Right ventricle myocardium superior (tissue), 1 donor: Measurements from ENCODE around the gene CTNNA2. TPM values are rescaled to one million over a fixed set of nuclear protein-coding genes. Genes with fewer than 3 reads are reported as not detected.

Experiments
- ATAC-seq: fragments of 200-7000 bp; cut with Tn5 transposase; one replicate; pipeline ENCODE4 v1.9.1; 2020; ENCODE audit warnings: mild to moderate bottlenecking; ENCODE audit not compliant: poor library complexity
- DNase-seq: peaks from one replicate; pipeline ENCODE4 v3.0.0-alpha.2; 2020
- intact Hi-C: fragments of 100-400 bp; cut with DNase I; formaldehyde crosslinking; loops from one replicate; pipeline ENCODE4 v1.11.2; 2022
- total RNA-seq: library from RNA; stranded (reverse); fragmentation: NEBNext Ultra II Directional; extraction: Animal tissue kit (Norgen Biotek cat#: 25700); gene quantifications from one replicate; pipeline ENCODE4 v1.2.1, GENCODE V29; 2021
- donor health status: DM: no; HTN: yes; CAD: no; lungs with severe emphysema.

The CTNNA2 gene
- total RNA-seq, 1 donor from 2014 or later: not detected

DNA sequence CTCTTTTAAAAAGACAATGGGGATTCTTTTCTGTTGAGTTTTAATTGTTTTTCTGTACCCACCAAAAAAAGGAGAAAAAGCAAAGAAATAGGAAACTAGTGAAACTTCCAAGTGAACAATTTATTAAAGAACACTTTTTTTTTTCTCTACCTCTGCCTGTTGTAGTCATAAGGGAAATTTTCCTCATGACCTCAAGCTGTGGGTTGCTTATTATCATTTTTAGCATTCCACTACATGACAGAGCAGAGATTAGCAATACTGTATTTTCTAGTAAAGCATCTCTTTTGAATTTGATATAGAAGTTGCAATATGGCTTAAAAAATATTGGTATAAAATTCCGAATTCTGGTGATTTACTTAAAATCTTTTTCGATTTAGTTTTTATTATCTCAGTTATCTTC lies 879.6 kb downstream of the CTNNA2 start:
- no peak for ATAC-seq
- no peak for DNase-seq
- intact Hi-C loops: no loop called here

DNA sequence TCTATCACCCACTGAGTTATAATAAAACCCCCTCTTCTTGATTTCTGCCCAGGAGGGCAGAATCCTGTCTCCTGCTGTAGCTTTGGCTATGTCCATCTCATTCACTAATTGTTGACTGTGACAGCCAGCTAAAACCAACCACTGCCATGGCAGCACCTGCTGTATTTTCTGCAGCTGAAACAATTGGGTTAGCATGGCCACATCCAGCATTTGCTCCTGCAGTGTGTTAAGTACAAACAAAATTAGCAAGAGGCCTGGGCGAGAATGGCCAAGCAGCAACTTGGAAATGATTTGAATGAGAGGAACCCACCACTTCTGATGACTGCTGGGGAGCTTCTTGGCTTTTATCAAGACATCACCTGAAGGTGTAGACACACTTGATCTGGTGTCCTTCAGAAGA lies 881.1 kb downstream of the CTNNA2 start:
- ATAC-seq (no peak), DNase-seq (no peak)
- intact Hi-C loops: no loop called here

DNA sequence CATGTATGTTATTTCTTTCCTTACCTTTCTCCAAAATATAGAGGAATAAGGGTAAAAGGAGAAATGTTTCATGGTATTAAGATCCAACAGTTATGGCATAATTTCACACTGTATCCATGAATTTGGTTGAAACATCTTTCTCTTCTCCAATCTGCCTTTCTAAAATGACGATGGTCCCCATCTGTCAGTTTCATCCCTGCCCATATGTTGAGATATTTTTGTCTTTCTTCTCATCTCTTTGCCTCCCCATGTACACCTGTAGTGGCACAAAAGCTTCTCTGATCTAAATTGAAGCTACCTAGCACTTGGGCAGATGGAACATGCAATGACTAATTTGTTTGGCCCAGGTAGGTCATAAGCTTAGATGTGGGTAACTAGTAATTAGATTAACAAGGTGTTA lies 882.4 kb downstream of the CTNNA2 start:
- DNase-seq: no peak
- ATAC-seq: no peak
- intact Hi-C loops: no loop called here

DNA sequence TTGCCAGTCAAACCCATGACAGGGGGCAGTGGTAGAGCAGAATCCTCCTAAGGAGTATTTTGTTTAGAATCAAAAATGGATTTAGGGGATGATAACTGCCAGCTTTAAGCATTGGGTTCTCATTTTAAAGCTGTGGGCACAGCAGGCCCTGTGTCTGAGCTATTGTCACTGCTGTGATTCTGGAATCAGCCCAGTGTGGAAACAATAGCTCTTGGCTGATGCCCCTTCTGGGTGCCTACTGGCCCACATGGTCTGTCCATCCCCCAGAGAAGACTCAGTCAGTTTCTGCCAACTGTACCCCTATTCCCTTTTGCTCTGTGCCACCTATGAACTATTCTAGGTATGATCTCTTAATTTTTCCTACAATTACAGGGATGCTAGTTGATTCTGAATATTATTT lies 883.4 kb downstream of the CTNNA2 start:
- no peak for DNase-seq
- intact Hi-C loops: no loop called here
- ATAC-seq: no peak

DNA sequence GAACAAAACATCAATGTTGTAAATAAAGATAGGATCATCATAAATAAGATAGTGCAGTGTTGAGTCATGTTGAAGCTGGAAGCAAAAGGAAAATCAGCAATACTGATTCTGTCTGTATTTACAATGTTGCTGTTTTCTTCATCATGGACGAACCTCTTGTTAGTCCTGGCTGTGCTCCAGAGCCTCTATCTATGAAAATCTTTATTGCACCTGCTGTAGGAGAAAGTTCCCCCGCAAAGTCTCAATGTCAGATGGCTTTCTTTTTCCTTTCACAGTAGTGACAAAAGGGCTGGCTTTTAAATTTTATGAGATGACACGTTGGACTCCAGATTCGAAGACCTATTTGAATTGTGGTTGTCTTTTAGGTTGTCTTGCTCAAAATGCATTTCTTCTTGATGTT lies 890.2 kb downstream of the CTNNA2 start:
- ATAC-seq: no peak
- no peak for DNase-seq
- intact Hi-C loops: no loop called here

DNA sequence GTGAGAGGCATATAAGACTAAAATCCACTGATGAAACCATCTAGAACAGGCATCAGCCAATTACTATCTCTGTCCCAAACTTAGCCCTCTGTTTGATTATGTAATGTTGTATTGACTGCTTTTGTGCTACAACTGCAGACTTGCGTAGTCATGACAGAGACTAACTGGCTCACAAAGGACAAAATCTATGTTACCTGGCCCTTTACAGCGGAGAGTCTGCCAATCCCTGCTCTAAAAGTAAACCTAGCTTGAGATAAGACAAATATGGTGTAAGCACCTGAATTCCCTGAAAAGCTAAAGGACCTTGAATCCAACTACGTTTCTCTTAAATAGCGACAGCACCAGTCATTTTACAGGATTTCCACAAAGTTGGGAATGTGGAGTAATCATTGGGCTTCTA lies 894.5 kb downstream of the CTNNA2 start:
- DNase-seq (no peak), ATAC-seq (no peak)
- intact Hi-C loops: no loop called here

DNA sequence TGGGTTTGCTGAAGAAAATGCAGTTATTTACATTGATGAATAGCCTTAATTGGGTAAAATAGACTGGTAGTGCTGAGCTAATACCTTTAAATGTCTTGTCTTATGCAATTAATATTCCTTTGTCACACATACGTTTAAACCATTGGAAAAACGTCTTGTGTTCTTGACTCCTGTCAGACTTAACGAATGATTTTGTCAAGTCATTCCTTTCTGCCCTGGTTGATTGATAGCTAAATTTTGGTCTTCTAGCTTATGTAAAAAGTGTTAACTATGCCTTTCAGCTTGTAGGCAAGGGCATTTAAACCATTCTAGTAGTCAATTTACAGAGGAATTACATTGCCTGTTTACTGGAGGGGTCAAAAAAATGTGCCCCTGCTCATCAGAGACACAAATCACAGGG lies 897.5 kb downstream of the CTNNA2 start:
- DNase-seq (no peak), ATAC-seq (no peak)
- intact Hi-C loops: no loop called here

DNA sequence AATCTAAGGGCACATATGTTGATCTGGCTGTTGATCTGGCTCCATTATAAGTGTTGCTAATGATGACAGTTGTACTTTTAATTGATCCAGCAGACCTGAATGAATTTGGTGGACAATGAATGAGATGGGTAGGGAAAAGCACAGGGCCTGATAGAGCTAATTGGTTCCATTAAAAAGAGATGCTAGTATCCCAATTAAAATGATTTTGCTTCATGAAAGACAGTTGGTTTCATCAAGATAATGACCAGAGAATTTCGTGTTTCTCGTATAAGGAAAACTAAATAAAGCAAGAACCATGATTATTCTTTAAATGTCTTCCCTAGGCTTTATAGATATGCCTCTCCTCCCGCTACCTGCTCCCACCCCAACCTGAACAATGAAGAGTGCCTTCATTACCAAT lies 900.3 kb downstream of the CTNNA2 start:
- ATAC-seq (no peak), DNase-seq (no peak)
- intact Hi-C loops: no loop called here

DNA sequence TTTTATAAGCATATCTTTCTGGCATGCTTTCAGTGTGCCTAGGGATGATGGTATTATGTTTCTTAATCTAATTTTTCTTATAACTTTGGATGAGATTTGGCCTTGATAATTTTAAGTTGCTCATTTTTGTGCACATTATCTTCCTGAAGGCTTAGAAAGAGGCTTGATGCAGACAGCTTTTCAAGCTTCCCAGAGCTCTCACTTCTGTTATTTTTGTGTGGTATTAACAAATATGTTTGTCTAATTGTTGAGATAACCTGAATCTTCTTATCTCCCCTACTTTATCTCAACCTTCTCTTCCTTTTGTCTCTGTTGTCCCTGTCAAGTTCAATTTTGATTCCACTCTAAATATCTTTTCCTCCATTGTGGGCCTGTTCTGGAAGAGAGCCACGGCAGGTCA lies 904.9 kb downstream of the CTNNA2 start:
- ATAC-seq (no peak), DNase-seq (no peak)
- intact Hi-C loops: no loop called here

DNA sequence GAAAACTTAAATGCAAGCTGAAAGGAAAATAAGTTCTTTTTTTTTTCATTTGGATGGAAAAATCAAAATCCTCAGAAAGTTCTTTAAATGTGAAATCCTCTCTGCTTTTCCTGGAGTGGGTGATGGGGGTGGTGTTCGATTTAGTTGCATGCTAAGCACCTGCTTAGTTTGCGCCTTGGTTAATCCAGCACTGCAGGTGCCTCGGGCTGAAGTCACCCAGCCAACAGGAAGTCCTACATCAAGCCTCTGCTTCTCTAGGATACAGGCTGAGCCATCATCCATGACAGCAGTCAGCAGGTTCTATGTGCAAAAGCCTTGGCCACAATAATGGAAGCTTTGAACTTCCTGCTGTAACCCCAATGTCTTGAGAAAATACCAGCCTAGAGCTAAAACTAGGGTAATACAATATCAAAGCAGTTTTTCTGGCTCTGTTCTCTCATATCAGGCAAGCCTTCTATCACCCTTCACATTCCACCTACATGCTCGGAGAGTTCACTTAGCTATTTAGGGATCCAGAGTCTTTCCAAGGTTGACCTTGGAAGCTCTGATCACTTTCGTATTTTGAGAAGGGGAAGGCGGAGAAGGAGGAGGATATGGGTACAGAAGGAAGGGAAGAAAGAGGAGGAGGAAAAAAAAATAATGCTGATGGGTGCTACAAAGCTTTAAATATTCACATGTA lies 907.8 kb downstream of the CTNNA2 start:
- DNase-seq: no peak
- peak; percentile 51 for ATAC-seq
- intact Hi-C loops: no loop called here

DNA sequence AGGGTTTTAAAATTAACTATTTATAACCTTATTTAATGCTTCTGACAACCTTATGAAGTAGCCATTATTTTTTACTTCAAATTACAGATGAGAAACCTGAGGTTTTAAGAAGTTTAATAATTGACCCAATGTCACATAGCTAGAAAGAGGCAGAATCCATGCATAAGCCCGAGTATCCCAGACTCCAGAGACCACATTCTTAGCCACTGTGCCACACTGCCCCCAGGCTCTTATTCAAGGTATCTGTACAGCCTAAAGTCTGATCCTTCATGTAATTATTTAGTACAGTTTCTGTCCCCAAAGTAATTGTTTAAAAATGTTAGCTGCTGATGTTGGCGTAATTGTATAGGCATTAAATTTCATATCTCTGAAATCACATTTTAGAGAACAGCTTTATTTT lies 916.4 kb downstream of the CTNNA2 start:
- DNase-seq (no peak), ATAC-seq (no peak)
- intact Hi-C loops: no loop called here

DNA sequence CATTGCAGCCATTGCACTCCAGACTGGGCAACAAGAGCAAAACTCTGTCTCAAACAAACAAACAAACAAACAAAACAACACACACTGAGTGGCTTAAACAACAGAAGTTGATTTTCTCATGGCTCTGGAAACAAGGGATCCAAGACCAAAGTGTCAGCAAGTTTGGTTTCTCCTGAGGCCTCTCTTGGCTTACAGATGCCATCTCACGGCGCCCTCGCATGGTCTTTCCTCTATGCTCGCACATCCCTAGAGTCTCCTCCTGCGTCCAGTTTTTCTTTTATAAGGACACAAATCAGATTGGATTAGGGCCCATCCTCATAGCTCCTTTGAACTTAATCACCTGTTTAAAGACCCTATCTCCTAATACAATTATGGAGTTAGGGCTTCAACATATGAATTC lies 925.1 kb downstream of the CTNNA2 start:
- intact Hi-C loops: no loop called here
- no peak for DNase-seq
- no peak for ATAC-seq

DNA sequence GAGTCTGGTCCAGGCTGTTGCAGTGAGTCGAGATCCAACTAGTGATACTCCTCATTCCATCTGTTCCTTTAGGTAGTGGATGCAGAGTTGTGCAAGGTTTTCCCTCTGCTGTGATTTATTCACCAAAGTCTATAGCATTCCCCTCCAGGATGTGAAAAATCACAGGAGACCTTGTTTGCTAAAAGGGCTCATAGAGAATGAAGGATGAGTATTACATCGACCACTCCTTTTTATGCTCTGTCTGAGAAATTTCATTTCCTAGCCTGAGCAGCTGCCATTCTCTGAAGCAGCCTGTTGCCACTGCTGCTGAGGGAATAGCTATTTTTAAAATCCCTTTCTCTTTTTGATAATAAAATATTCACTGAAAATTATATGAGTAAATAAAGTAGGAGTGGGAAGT lies 925.8 kb downstream of the CTNNA2 start:
- intact Hi-C loops: no loop called here
- ATAC-seq (no peak), DNase-seq (no peak)

DNA sequence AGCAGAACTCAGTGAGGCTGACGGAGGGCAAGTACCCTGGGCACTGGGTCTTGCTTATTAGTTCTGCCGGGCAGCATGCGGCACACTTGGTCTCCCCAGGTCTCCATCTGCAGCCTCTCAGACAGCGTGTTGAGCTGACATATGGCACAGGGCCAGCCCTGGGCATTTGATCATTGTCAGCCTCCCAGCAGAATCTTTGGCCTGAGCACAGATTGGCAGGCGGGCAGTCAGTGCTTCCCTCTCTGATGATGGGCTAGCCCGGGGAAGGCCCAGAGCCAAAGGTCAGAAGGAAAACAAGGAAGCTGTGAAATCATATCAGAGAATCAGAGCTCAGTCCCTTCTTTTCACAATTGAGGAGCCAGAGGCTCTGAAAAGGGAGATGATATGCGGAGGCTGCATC lies 941.8 kb downstream of the CTNNA2 start:
- ATAC-seq: peak; percentile 93
- DNase-seq: peak; percentile 64
- intact Hi-C loops: no loop called here

DNA sequence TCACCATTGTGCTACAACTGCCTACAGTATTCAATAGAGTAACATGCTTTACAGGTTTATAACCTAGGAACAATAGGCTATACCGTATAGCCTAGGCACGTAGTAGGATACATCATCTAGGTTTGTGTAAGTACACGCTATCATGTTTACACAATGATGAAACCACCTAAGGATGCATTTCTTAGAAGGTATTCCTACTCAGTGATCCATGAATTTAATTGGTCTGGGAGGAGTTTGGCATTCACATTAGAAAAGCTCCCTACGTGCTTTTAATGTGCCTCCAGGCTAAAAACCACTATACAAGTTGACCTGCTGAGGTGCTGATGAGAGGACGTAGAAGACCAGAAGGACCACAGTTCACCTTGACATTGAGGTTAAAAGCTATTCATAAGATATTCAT lies 946.2 kb downstream of the CTNNA2 start:
- DNase-seq (no peak), ATAC-seq (no peak)
- intact Hi-C loops: no loop called here

DNA sequence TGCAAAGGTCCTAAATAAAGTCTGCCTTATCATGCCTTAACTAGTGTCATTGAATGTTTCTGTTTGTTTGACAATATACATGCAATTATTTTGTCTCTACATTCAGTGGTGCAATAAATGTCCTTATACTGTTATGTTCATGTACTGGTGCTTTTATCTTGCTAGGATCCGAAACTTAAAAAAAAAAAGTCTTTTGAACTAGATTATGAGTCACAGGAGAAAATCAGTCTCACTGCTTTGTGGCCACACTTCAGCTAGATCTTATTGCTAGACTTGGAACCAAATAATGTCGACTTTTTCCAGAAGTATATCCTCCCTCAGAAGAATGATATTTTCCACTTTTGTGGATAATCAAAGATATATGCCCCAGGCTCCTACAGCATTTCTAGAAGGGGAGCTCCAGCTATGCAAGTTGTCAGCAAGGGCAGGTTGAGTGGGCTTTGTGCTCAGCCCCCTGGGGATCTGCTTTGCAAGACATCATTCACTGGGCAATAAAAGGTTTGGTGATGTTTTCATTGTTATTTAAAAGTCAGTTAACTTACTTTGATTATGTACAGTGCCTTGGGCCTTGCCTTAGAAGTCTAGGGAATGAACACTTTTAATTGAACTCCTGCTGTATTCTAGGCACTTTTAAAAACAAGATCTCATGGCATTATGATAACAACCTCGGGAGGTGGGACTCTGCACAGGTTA lies 948.8 kb downstream of the CTNNA2 start:
- DNase-seq (no peak), ATAC-seq (no peak)
- intact Hi-C loops: no loop called here

DNA sequence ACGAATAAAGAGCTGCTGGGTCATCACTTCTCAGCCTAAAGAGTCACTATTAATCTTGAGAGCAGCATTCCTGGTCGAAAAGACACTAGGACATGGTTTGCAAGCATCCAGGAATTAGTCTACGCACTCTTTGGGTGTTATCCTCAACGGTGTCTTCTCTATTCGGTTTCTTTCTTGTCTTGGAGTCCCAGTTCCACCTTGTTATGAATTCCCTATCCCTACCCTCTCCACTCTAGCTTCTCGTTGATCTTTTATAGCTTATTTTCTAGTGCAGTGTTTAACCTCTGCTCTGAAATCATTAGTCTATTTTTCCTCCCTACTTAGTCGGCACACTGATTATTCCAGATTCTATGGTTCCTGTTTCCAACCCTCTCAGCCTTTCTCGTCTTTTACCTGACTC lies 949.8 kb downstream of the CTNNA2 start:
- ATAC-seq (no peak), DNase-seq (no peak)
- intact Hi-C loops: no loop called here

DNA sequence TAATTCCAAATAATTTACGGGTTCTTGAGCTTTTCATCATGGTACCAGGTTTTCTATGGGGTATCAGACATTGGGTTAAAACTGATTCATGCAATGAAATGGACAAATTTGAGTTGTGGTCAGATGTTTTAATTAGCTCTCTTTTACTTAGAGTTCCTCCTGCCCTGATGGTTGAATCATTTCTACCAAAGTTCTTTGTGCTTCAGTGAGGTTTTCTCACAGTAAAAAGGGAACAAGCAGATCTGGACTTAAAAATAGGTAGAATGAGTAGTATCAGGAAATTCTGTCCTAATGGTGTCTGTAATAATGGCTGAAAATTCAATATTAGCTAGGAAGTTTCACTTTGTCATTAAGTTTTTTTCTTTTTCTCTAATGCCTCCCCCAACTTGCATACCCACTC lies 951.4 kb downstream of the CTNNA2 start:
- DNase-seq (no peak), ATAC-seq (no peak)
- intact Hi-C loops: no loop called here

DNA sequence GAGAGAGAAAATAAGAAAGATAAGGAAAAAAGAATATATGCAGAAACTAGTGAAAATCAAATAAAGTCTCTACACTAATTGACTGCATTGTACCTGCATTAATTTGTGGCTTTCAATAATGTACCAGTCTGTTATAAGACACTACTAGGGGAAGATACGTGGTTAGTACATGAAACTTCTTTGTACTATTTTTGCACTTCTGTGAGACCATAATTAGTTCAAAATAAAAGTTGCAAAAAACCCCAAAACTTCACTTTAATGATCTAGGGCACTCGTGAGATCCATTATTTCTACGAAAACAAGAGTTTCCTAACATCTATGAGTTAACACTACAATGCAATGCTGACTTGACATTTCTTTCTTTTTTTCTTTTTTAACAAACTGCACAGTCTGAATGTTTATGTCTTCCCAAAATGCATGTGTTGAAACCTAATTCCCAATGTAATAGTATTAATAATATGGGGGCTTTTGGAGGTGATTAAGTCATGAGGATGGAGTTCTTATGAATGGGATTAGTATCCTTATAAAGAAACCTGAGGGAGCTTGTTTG lies 954.5 kb downstream of the CTNNA2 start:
- intact Hi-C loops: no loop called here
- ATAC-seq: no peak
- DNase-seq: no peak

DNA sequence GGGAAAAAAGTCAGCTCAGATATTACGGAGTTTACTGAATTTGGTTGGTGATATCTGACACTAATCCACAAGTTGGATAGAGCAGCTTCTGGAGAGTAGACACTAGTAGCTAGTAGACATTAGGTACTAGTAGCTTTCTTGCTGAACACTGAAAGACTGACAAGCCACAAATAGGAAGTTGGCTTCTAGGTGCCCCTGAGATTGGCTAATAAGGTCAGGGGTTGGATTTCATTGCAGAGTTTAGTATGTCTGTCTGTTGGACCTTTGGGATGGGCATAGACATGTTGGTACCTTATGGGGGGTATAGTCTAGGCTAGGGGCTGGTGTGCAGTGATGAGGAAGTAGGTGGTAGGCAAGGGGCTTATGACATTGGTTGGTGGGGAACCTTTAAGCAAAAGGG lies 956.6 kb downstream of the CTNNA2 start:
- DNase-seq (no peak), ATAC-seq (no peak)
- intact Hi-C loops: no loop called here

DNA sequence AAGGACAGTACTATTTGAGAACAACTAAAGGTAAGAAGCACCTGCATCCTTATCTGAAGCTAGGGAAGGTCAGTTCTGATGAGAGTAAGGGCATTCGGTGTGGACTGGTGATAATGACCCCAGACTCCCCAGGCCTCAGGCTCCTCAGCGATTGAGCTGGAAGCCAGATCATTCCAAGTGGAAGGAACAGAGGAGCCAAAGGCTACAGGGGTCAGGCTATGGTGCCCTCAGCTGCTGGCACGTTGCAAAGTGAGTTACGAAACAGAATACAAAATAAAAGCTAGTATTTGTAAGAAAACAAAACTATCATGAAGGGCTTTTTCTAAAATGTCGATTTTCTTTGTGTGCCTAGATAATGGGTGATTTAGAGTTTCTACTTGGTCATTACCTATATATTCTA lies 960.2 kb downstream of the CTNNA2 start:
- DNase-seq (no peak), ATAC-seq (no peak)
- intact Hi-C loops: no loop called here
